ENCODE data around the gene MOAP1. TPM values are rescaled to one million over a fixed set of nuclear protein-coding genes. Genes with fewer than 3 reads are reported as not detected.

The MOAP1 gene
- total RNA-seq, 1 donor from 2014 or later, result 24.4 TPM

DNA sequence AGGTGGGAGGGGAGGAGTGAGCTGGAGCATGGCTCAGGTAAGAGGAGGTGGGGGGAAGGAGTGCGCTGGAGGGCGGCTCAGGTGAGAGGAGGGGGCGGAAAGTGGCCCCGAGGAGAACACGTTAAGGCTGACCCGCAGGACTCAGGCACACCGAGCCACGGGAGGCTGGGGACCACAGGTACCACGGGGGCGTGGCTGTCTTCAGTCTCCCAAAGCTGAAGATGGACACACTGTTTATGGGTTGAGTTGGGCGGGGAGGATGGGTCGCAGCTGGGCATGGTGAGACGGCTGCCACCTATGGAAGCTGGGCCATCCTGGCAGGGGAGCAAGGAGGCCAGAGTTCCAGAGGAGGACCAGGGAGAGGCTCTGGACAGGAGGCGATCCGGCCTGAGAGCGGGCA, 45.8 kb upstream of the MOAP1 start:
- intact Hi-C loops (cut with micrococcal nuclease), result no loop called here
- CTCF ChIA-PET, result interaction anchor here (0.5 kb wide), 1 partner anchor 312 kb away, joined by 4 read pairs; no protein-coding TSS in a partner anchor
- POLR2A ChIA-PET, result no interaction called here
- H3K36me3 Mint-ChIP-seq (ENCODE audit: low read depth), result peaks cover 33% of the 10 kb centered on the region
- DNase-seq (no peak), ATAC-seq (ENCODE audit: low read depth) (no peak)
- TF ChIP-seq, protein P1, sequence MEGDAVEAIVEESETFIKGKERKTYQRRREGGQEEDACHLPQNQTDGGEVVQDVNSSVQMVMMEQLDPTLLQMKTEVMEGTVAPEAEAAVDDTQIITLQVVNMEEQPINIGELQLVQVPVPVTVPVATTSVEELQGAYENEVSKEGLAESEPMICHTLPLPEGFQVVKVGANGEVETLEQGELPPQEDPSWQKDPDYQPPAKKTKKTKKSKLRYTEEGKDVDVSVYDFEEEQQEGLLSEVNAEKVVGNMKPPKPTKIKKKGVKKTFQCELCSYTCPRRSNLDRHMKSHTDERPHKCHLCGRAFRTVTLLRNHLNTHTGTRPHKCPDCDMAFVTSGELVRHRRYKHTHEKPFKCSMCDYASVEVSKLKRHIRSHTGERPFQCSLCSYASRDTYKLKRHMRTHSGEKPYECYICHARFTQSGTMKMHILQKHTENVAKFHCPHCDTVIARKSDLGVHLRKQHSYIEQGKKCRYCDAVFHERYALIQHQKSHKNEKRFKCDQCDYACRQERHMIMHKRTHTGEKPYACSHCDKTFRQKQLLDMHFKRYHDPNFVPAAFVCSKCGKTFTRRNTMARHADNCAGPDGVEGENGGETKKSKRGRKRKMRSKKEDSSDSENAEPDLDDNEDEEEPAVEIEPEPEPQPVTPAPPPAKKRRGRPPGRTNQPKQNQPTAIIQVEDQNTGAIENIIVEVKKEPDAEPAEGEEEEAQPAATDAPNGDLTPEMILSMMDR (IDR thresholded peaks at IDR 0.05), result no peak
- H3K27ac Mint-ChIP-seq, result no peak overlapping the region
- peaks cover 10% of the 10 kb centered on the region for H3K4me1 Mint-ChIP-seq
- H3K9me3 Mint-ChIP-seq, result no peaks in the 10 kb centered on the region
- H3K27me3 Mint-ChIP-seq, result no peaks in the 10 kb centered on the region
- H3K4me3 Mint-ChIP-seq, result no peak overlapping the region

DNA sequence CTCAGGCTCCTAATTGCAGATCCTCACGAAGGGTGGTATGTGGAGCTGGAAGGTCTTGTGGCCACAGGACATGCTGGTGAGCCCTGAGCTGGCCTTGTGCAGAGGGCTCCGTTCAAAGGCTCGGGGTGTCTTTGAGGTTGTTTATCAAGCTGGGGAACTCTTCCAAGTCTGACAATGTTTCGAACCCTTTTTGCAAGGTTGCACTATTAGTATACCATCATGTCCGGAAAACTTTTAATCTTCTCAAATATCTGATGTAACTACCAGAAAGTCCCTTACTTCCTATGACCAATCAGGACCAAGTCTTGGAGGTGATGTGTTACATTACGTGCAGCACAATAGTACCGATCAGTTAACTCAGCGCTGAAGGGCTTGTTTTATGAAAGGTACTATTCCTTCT, 43.9 kb upstream of the MOAP1 start:
- POLR2A ChIA-PET, result no interaction called here
- Mint-ChIP-seq H3K4me1 (peaks cover 10% of the 10 kb centered on the region), H3K27ac (no peak overlapping the region), H3K27me3 (no peaks in the 10 kb centered on the region), H3K4me3 (no peak overlapping the region), H3K36me3 (ENCODE audit: low read depth) (peaks cover 47% of the 10 kb centered on the region), H3K9me3 (no peaks in the 10 kb centered on the region)
- intact Hi-C loops (cut with micrococcal nuclease), result no loop called here
- DNase-seq (no peak), ATAC-seq (ENCODE audit: low read depth) (no peak)
- TF ChIP-seq, protein P1 (IDR thresholded peaks at IDR 0.05), result no peak
- CTCF ChIA-PET, result no interaction called here

DNA sequence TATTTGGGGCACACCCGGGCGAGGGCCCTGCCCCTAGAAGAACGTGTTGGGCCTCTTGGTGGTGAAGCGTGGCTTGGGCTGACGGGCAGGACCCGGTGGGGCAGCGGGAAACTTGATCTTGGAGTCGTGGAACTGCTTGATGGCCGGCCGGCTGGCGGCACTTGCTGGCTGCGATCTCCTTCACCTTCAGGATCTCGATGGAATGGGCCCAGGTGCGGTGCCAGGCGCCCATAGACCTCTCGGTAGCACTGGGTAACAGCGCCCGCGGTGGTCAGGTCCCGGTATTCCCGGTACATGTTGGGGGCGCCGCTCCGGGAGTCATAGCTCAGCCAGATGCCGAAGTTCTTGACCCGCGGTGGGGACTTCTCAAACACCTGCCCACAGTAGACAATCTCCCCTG, 38.9 kb upstream of the MOAP1 start:
- DNase-seq (no peak), ATAC-seq (ENCODE audit: low read depth) (no peak)
- H3K4me1 Mint-ChIP-seq, result no peaks in the 10 kb centered on the region
- H3K36me3 Mint-ChIP-seq (ENCODE audit: low read depth), result peaks cover 69% of the 10 kb centered on the region
- TF ChIP-seq, protein P1 (IDR thresholded peaks at IDR 0.05), result no peak
- H3K4me3 Mint-ChIP-seq, result no peak overlapping the region
- no peak overlapping the region for H3K27ac Mint-ChIP-seq
- intact Hi-C loops (cut with micrococcal nuclease), result no loop called here
- ChIA-PET CTCF (no interaction called here), POLR2A (interaction anchor here (0.6 kb wide), 1 partner anchor 46 kb away, joined by 3 read pairs; no protein-coding TSS in a partner anchor)
- no peaks in the 10 kb centered on the region for H3K9me3 Mint-ChIP-seq
- no peaks in the 10 kb centered on the region for H3K27me3 Mint-ChIP-seq

DNA sequence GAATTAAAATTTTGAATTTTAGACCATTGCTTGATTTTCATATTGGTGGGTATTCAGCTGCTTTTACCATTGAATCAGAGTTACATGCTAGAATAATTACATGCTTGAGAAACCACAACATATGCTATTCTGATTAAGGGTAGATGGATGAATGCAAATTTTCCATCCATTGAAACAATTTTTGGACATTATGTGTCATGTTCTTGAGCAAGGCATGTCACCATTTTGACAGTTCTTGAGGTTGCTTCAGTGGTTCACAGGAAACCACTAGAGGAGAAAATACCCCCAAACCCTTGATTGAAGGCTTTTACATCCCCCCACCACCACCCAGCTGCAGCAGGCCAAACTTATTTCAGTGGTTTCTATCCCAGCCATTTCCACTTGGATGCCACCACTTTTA, 35.8 kb upstream of the MOAP1 start:
- CTCF ChIA-PET, result interaction anchor here (1.7 kb wide), 1 partner anchor 13 kb away, joined by 3 read pairs; the partner anchor contains the start of genes GON7 and UBR7
- Mint-ChIP-seq H3K27me3 (no peaks in the 10 kb centered on the region), H3K9me3 (no peaks in the 10 kb centered on the region), H3K36me3 (ENCODE audit: low read depth) (peaks cover 64% of the 10 kb centered on the region), H3K4me3 (no peak overlapping the region), H3K4me1 (no peaks in the 10 kb centered on the region), H3K27ac (no peak overlapping the region)
- ATAC-seq (ENCODE audit: low read depth), result no peak
- intact Hi-C loops (cut with micrococcal nuclease), result no loop called here
- TF ChIP-seq, protein P1 (IDR thresholded peaks at IDR 0.05), result no peak
- no peak for DNase-seq
- POLR2A ChIA-PET, result interaction anchor here (0.7 kb wide), 1 partner anchor 160 kb away, joined by 9 read pairs; no protein-coding TSS in a partner anchor

DNA sequence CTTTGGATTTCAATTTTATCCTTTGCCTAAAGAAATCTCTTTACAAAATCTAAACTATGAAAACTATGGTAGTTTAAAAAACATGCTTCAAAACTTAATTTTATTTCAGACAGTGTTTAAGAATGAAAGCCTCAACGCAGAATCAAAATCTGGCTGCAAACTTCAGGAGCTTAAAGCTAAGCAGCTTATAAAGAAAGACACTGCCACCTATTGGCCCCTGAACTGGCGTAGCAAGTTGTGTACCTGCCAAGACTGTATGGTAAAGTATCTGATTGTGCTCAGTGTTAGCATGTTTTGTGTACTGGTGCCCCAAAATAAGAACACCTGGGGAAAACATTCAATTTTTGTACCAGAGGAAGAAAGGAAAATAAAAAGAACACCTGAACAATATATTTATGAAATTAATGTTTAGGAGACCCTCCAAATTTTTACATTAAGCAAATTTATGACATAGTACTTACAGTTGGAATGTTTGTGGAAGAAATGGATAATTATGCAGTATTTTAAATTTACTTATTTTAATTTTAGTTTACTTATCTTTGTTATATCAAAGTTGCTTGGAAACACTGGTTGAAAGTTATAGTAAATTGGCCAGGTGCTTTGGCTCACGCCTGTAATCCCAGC, 34.5 kb upstream of the MOAP1 start:
- POLR2A ChIA-PET, result interaction anchor here (0.6 to 1.0 kb wide), 2 partner anchors 35 to 104 kb away, joined by 3 to 4 read pairs; partner anchors contain the start of genes LYSET and MOAP1
- intact Hi-C loops (cut with micrococcal nuclease), result loop anchor here (1.0 to 2.0 kb wide), 4 partner anchors 40 to 267 kb away; no protein-coding TSS in a partner anchor
- Mint-ChIP-seq H3K4me1 (no peaks in the 10 kb centered on the region), H3K4me3 (no peak overlapping the region), H3K9me3 (no peaks in the 10 kb centered on the region), H3K27me3 (no peaks in the 10 kb centered on the region), H3K27ac (no peak overlapping the region), H3K36me3 (ENCODE audit: low read depth) (peaks cover 66% of the 10 kb centered on the region)
- CTCF ChIA-PET, result interaction anchor here (0.6 to 1.0 kb wide), 10 partner anchors 9 to 348 kb away, joined by 3 to 20 read pairs (median 4); partner anchors contain the start of gene ITPK1
- ATAC-seq (ENCODE audit: low read depth) (peak; percentile 67), DNase-seq (no peak)
- TF ChIP-seq, protein P1 (IDR thresholded peaks at IDR 0.05), result no peak

Measured in activated B cell treated with CpG ODN at 0.5 μM for 24 hours (primary cell).